H9 (cell line): ENCODE results near the gene ADI1. TPM values are rescaled to one million over a fixed set of nuclear protein-coding genes. Genes with fewer than 3 reads are reported as not detected.
A peak's percentile ranks its signal among the peaks of the same experiment; 100 is the strongest.

Experiments
- DNase-seq: peaks from one replicate; pipeline ENCODE4 v3.0.0-alpha.2; 2017
- H2AFZ ChIP-seq: one replicate; pipeline ENCODE4 v1.6.1; 2013; ENCODE audit warnings: mild to moderate bottlenecking, low read length, control low read depth, moderate library complexity
- H2AK5ac ChIP-seq: 2 replicates; pipeline ENCODE4 v1.6.1; 2013; ENCODE audit warnings: low read length, control low read depth, mixed read lengths; ENCODE audit not compliant: insufficient read length
- H2BK120ac ChIP-seq: one replicate; pipeline ENCODE4 v1.6.1; 2013; ENCODE audit warnings: low read depth, mild to moderate bottlenecking, low read length, control low read depth, inconsistent platforms; ENCODE audit not compliant: poor library complexity, severe bottlenecking
- H2BK12ac ChIP-seq: 2 replicates; pipeline ENCODE4 v1.6.1; 2013; ENCODE audit warnings: low read length, control low read depth, mixed read lengths, low read depth; ENCODE audit not compliant: insufficient read length
- H2BK15ac ChIP-seq: 2 replicates; pipeline ENCODE4 v1.6.1; 2013; ENCODE audit warnings: low read depth, low read length, control low read depth
- H2BK20ac ChIP-seq: one replicate; pipeline ENCODE4 v1.6.1; 2013; ENCODE audit warnings: low read depth, mild to moderate bottlenecking, low read length, control low read depth, inconsistent platforms; ENCODE audit not compliant: poor library complexity, severe bottlenecking
- H2BK5ac ChIP-seq: 2 replicates; pipeline ENCODE4 v1.6.1; 2013; ENCODE audit warnings: low read length, control low read depth, mixed read lengths; ENCODE audit not compliant: insufficient read length
- H3K14ac ChIP-seq: 2 replicates; pipeline ENCODE4 v1.6.1; 2013; ENCODE audit warnings: low read length, control low read depth; ENCODE audit not compliant: insufficient read depth
- H3K18ac ChIP-seq: 2 replicates; pipeline ENCODE4 v1.6.1; 2013; ENCODE audit warnings: low read depth, mild to moderate bottlenecking, mixed read lengths, low read length, control low read depth; ENCODE audit not compliant: insufficient read length
- H3K23ac ChIP-seq: 2 replicates; pipeline ENCODE4 v1.6.1; 2013; ENCODE audit warnings: low read length, control low read depth, mixed read lengths, low read depth; ENCODE audit not compliant: insufficient read length
- H3K23me2 ChIP-seq: 2 replicates; pipeline ENCODE4 v1.6.1; 2013; ENCODE audit warnings: low read depth, mild to moderate bottlenecking, mixed read lengths, low read length, control low read depth; ENCODE audit not compliant: insufficient read length, poor library complexity, severe bottlenecking
- H3K27ac ChIP-seq: 2 replicates; pipeline ENCODE4 v1.5.1; 2013; ENCODE audit warnings: low read length, control low read depth, mixed read lengths, low read depth; ENCODE audit not compliant: insufficient read length
- H3K27me3 ChIP-seq: 2 replicates; pipeline ENCODE4 v1.6.1; 2013; ENCODE audit warnings: low read length, control low read depth, inconsistent platforms; ENCODE audit not compliant: insufficient read depth
- H3K4ac ChIP-seq: 2 replicates; pipeline ENCODE4 v1.6.1; 2013; ENCODE audit warnings: low read depth, mild to moderate bottlenecking, control low read depth, inconsistent platforms, low read length, moderate library complexity
- H3K4me1 ChIP-seq: 2 replicates; pipeline ENCODE4 v1.6.1; 2013; ENCODE audit warnings: low read length, control low read depth, inconsistent platforms; ENCODE audit not compliant: insufficient read depth
- H3K4me2 ChIP-seq: 2 replicates; pipeline ENCODE4 v1.6.1; 2013; ENCODE audit warnings: low read length, control low read depth, mixed read lengths; ENCODE audit not compliant: insufficient read length, insufficient read depth
- H3K56ac ChIP-seq: 2 replicates; pipeline ENCODE4 v1.6.1; 2013; ENCODE audit warnings: low read depth, mild to moderate bottlenecking, mixed read lengths, low read length, control low read depth; ENCODE audit not compliant: insufficient read length
- H3K79me1 ChIP-seq: 2 replicates; pipeline ENCODE4 v1.6.1; 2013; ENCODE audit warnings: low read depth, mild to moderate bottlenecking, moderate library complexity, low read length, control low read depth, inconsistent platforms; ENCODE audit not compliant: insufficient read depth, poor library complexity, severe bottlenecking
- H3K79me2 ChIP-seq: 2 replicates; pipeline ENCODE4 v1.6.1; 2013; ENCODE audit warnings: low read length, control low read depth, inconsistent platforms; ENCODE audit not compliant: insufficient read depth
- H3K9ac ChIP-seq: 2 replicates; pipeline ENCODE4 v1.6.1; 2013; ENCODE audit warnings: low read length, control low read depth, mixed read lengths; ENCODE audit not compliant: insufficient read length; ENCODE audit errors: extremely low read depth
- H3K9me3 ChIP-seq: one replicate; pipeline ENCODE4 v1.6.1; 2013; ENCODE audit warnings: low read depth, low read length, inconsistent platforms; ENCODE audit not compliant: control insufficient read depth
- H3T11ph ChIP-seq: one replicate; pipeline ENCODE4 v1.6.1; 2013; ENCODE audit warnings: mild to moderate bottlenecking, low read length, control low read depth, inconsistent platforms
- H4K20me1 ChIP-seq: one replicate; pipeline ENCODE4 v1.6.1; 2013; ENCODE audit not compliant: control insufficient read depth, insufficient read length, insufficient read depth
- H4K5ac ChIP-seq: 2 replicates; pipeline ENCODE4 v1.6.1; 2013; ENCODE audit warnings: low read depth, mild to moderate bottlenecking, mixed read lengths, low read length, control low read depth; ENCODE audit not compliant: insufficient read length
- H4K8ac ChIP-seq: replicated peaks from 2 replicates; pipeline ENCODE4 v1.6.1; 2013; ENCODE audit warnings: low read length, control low read depth, mixed read lengths, low read depth; ENCODE audit not compliant: insufficient read length
- H4K91ac ChIP-seq: 2 replicates; pipeline ENCODE4 v1.6.1; 2013; ENCODE audit warnings: low read depth, mild to moderate bottlenecking, moderate library complexity, mixed read lengths, low read length, control low read depth; ENCODE audit not compliant: insufficient read length
- H3K27ac Mint-ChIP-seq, 3 experiments: 2 replicates in 2 of 3; 3 replicates in 1 of 3; pipeline ENCODE4 v1.8.0; 2020 to 2021; ENCODE audit warnings: mixed read lengths in 3 of 3, mild to moderate bottlenecking in 1 of 3, moderate library complexity in 1 of 3
- H3K27me3 Mint-ChIP-seq: 2 replicates; pipeline ENCODE4 v1.8.0; 2021; ENCODE audit warnings: low read depth, mild to moderate bottlenecking, moderate library complexity, mixed read lengths
- H3K36me3 Mint-ChIP-seq, 3 experiments: 2 replicates in 2 of 3; 3 replicates in 1 of 3; pipeline ENCODE4 v1.8.0; 2020 to 2021; ENCODE audit warnings: low read depth in 3 of 3, mixed read lengths in 3 of 3; ENCODE audit not compliant: insufficient read depth in 1 of 3
- H3K4me1 Mint-ChIP-seq, 2 experiments: 2 replicates each; pipeline ENCODE4 v1.8.0; 2020; ENCODE audit warnings: mixed read lengths in 2 of 2
- H3K4me3 Mint-ChIP-seq, 2 experiments: 2 replicates in 1 of 2; 3 replicates in 1 of 2; pipeline ENCODE4 v1.8.0; 2020 to 2021; ENCODE audit warnings: mild to moderate bottlenecking in 2 of 2, mixed read lengths in 2 of 2, moderate library complexity in 1 of 2
- H3K9me3 Mint-ChIP-seq, 2 experiments: 2 replicates in 1 of 2; 3 replicates in 1 of 2; pipeline ENCODE4 v1.8.0; 2020; ENCODE audit warnings: mild to moderate bottlenecking in 2 of 2, mixed read lengths in 2 of 2, moderate library complexity in 1 of 2
- WGBS: extraction: QIAGEN DNeasy Blood & Tissue Kit; methylation state at CpG from one replicate; pipeline ENCODE4 v1.1.7; 2013; ENCODE audit warnings: missing lambda C conversion rate, low lambda C conversion rate, mixed read lengths; ENCODE audit not compliant: insufficient read length; ENCODE audit errors: extremely low coverage; 5-methylcytosine and 5-hydroxymethylcytosine counted together
- total RNA-seq: library from RNA; stranded (reverse); gene quantifications from 2 replicates; pipeline ENCODE4 v1.2.1, GENCODE V29; 2021
- TF ChIP-seq, protein P1 (sequence below): fragments of 200-600 bp; sonication (generic); conservative IDR thresholded peaks from 3 replicates; pipeline ENCODE4 v1.8.0; 2021; ENCODE audit warnings: antibody characterized with exemption, mild to moderate bottlenecking

The ADI1 gene
- total RNA-seq, 1 experiment from 2014 or later: 23.4 TPM

GRCh38 chr2:3526871-3527270 lies 7.5 kb upstream of the ADI1 start:
- Histone ChIP-seq H4K8ac (peak overlapping the region; percentile 21), H3K14ac (no peak overlapping the region; the same call in 1 of the 2 replicates), H2BK15ac (no peak overlapping the region), H2BK120ac (no peak overlapping the region), H4K91ac (no peak overlapping the region), H2BK20ac (no peak overlapping the region), H3K23me2 (no peaks in the 10 kb centered on the region), H4K5ac (no peak overlapping the region), H2AFZ (no peak overlapping the region), H2BK12ac (no peak overlapping the region), H3K4me1 (no peaks in the 10 kb centered on the region), H2AK5ac (no peak overlapping the region), H2BK5ac (no peak overlapping the region), H3K9ac (no peak overlapping the region), H3K79me2 (no peaks in the 10 kb centered on the region), H4K20me1 (no peaks in the 10 kb centered on the region), H3K27me3 (no peaks in the 10 kb centered on the region), H3K79me1 (no peaks in the 10 kb centered on the region), H3K4ac (no peak overlapping the region), H3K27ac (no peak overlapping the region), H3K9me3 (no peaks in the 10 kb centered on the region), H3K23ac (no peak overlapping the region), H3K56ac (no peak overlapping the region), H3K4me2 (no peak overlapping the region), H3K18ac (no peak overlapping the region), H3T11ph (no peak overlapping the region)
- TF ChIP-seq, protein P1, sequence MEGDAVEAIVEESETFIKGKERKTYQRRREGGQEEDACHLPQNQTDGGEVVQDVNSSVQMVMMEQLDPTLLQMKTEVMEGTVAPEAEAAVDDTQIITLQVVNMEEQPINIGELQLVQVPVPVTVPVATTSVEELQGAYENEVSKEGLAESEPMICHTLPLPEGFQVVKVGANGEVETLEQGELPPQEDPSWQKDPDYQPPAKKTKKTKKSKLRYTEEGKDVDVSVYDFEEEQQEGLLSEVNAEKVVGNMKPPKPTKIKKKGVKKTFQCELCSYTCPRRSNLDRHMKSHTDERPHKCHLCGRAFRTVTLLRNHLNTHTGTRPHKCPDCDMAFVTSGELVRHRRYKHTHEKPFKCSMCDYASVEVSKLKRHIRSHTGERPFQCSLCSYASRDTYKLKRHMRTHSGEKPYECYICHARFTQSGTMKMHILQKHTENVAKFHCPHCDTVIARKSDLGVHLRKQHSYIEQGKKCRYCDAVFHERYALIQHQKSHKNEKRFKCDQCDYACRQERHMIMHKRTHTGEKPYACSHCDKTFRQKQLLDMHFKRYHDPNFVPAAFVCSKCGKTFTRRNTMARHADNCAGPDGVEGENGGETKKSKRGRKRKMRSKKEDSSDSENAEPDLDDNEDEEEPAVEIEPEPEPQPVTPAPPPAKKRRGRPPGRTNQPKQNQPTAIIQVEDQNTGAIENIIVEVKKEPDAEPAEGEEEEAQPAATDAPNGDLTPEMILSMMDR: no peak
- Mint-ChIP-seq H3K36me3 (no peaks in the 10 kb centered on the region), H3K4me3 (no peak overlapping the region), H3K27ac (no peak overlapping the region), H3K27me3 (no peaks in the 10 kb centered on the region; the same call in 1 of the 2 replicates), H3K4me1 (no peaks in the 10 kb centered on the region), H3K9me3 (no peaks in the 10 kb centered on the region; a peak in 1 of 5 replicates)
- no peak for DNase-seq
- WGBS: no CpG with 5 or more reads among the region's 22 CpGs
